K562 (cell line): ENCODE measurements around the gene TMEM120A. TPM values are rescaled to one million over a fixed set of nuclear protein-coding genes. Genes with fewer than 3 reads are reported as not detected.

Source experiments
- ATAC-seq: fragments of 200-7000 bp; cut with Tn5 transposase; 3 replicates; pipeline ENCODE4 v1.9.1; 2020; ENCODE audit warnings: moderate library complexity
- BruUV-seq: library from RNA; stranded (reverse); fragments of 400-500 nt; replicated peaks from 2 replicates; lab custom pipeline; 2021; lab: Mats Ljungman, UMichigan
- CTCF ChIA-PET: fragments of 300-600 bp; formaldehyde crosslinking; extraction: SDS; loops from one replicate; lab custom pipeline; 2021; ENCODE audit warnings: low intra/inter-chr PET ratio; lab: Yijun Ruan, JAX
- POLR2A ChIA-PET: fragments of 300-600, 350-650 bp; sonication (Branson Sonifier 250); formaldehyde crosslinking; extraction: SDS; loops from one replicate; lab custom pipeline; 2021; ENCODE audit warnings: antibody characterized with exemption, inconsistent platforms; lab: Yijun Ruan, JAX
- DNase-seq, 4 experiments: peaks; one replicate each; pipeline versions ENCODE4 v3.0.0 to v3.0.0-alpha.2; 2011 to 2018; ENCODE audit warnings: low spot score in 3 of 4, mixed read lengths in 3 of 4; ENCODE audit errors: extremely low read depth in 1 of 4
- FAIRE-seq: peaks from 2 replicates; lab custom pipeline; 2011; peaks lifted over from hg19 to GRCh38; lab: Jason Lieb, UNC
- H2AFZ ChIP-seq: 2 replicates; pipeline ENCODE4 v1.6.0; 2011; ENCODE audit warnings: low read depth, low read length, control low read depth, inconsistent platforms
- H3K27ac ChIP-seq: fragments of 200-600 bp; 3 replicates; pipeline ENCODE4 v1.8.0; 2011; ENCODE audit warnings: low read depth, mild to moderate bottlenecking, control low read depth, inconsistent platforms, low read length, moderate library complexity, mixed read lengths; ENCODE audit errors: extremely low read depth
- H3K27me3 ChIP-seq, 2 experiments: fragments of 300-600 bp in 1 of 2; 2 replicates in 1 of 2; 3 replicates in 1 of 2; pipeline versions ENCODE4 v1.6.0 to v1.8.0; 2011; ENCODE audit warnings: inconsistent platforms in 2 of 2, low read length in 2 of 2, mild to moderate bottlenecking in 1 of 2, mixed read lengths in 1 of 2, moderate library complexity in 1 of 2; ENCODE audit not compliant: control insufficient read depth in 2 of 2, insufficient read depth in 2 of 2
- H3K36me3 ChIP-seq: fragments of 300-600 bp; 3 replicates; pipeline ENCODE4 v1.8.0; 2011; ENCODE audit warnings: mild to moderate bottlenecking, low read length, inconsistent platforms; ENCODE audit not compliant: control insufficient read depth, insufficient read depth
- H3K4me1 ChIP-seq, 2 experiments: fragments of 200-600 bp in 1 of 2; replicated peaks in 1 of 2; 2 replicates in 1 of 2; 3 replicates in 1 of 2; pipeline versions ENCODE4 v1.5.1 to v1.8.0; 2011; ENCODE audit warnings: inconsistent platforms in 2 of 2, low read length in 2 of 2, mild to moderate bottlenecking in 1 of 2, mixed read lengths in 1 of 2, moderate library complexity in 1 of 2; ENCODE audit not compliant: control insufficient read depth in 2 of 2, insufficient read depth in 2 of 2
- H3K4me2 ChIP-seq: 2 replicates; pipeline ENCODE4 v1.6.1; 2011; ENCODE audit warnings: low read length, control low read depth, inconsistent platforms, mixed read lengths; ENCODE audit not compliant: insufficient read depth
- H3K4me3 ChIP-seq: fragments of 200-600 bp; sonication (generic), shearing (Covaris generic); 2 replicates; pipeline ENCODE4 v1.5.1; 2016; ENCODE audit warnings: control low read depth, inconsistent platforms
- H3K79me2 ChIP-seq: fragments of 200-600 bp; 3 replicates; pipeline ENCODE4 v1.8.0; 2011; ENCODE audit warnings: low read length, inconsistent platforms; ENCODE audit not compliant: control insufficient read depth, insufficient read depth
- H3K9ac ChIP-seq, 2 experiments: 2 replicates each; pipeline versions ENCODE4 v1.6.0 to v1.6.1; 2011; ENCODE audit warnings: low read depth in 2 of 2, low read length in 2 of 2, control low read depth in 1 of 2, inconsistent platforms in 1 of 2, mild to moderate bottlenecking in 1 of 2, mixed read lengths in 1 of 2; ENCODE audit not compliant: insufficient read depth in 1 of 2
- H3K9me1 ChIP-seq: one replicate; pipeline ENCODE4 v1.6.0; 2011; ENCODE audit warnings: inconsistent platforms, mild to moderate bottlenecking, low read length, moderate library complexity; ENCODE audit not compliant: control insufficient read depth, insufficient read depth
- H3K9me3 ChIP-seq: replicated peaks from 2 replicates; pipeline ENCODE4 v1.5.1; 2011; ENCODE audit warnings: low read depth, low read length, inconsistent platforms; ENCODE audit not compliant: control insufficient read depth, insufficient read depth
- H4K20me1 ChIP-seq: replicated peaks from 2 replicates; pipeline ENCODE4 v1.6.1; 2011; ENCODE audit warnings: low read length, inconsistent platforms, mixed read lengths; ENCODE audit not compliant: control insufficient read depth, insufficient read depth
- BRD4 ChIP-seq: fragments of 200-600 bp; sonication (generic); IDR thresholded peaks from 2 replicates; pipeline ENCODE4 v1.6.1; 2017; ENCODE audit warnings: inconsistent platforms
- FIP1L1 ChIP-seq: fragments of 200-400 bp; formaldehyde crosslinking; IDR thresholded peaks from 2 replicates; pipeline ENCODE4 v1.6.1; 2018; ENCODE audit warnings: mild to moderate bottlenecking, low read depth, low read length; ENCODE audit not compliant: poor library complexity, severe bottlenecking
- FOXJ3 ChIP-seq: sonication (generic); formaldehyde crosslinking; IDR thresholded peaks from 2 replicates; pipeline ENCODE4 v1.4.0; 2020; ENCODE audit warnings: mild to moderate bottlenecking, missing genetic modification reagents
- SPI1 ChIP-seq: IDR thresholded peaks from 2 replicates; pipeline ENCODE4 v1.6.1; 2011; ENCODE audit warnings: low read depth, low read length, control low read depth, borderline replicate concordance
- WGBS: fragments of 100-300 bp; shearing (Covaris generic); methylation state at CpG from one replicate; pipeline ENCODE4 v1.1.6; 2016; ENCODE audit warnings: low coverage, mixed read lengths; ENCODE audit not compliant: insufficient coverage; ENCODE audit errors: missing lambda C conversion rate; 5-methylcytosine and 5-hydroxymethylcytosine counted together
- in situ Hi-C: fragments of 300-500 bp; cut with MboI; formaldehyde crosslinking; loops from 4 replicates; pipeline ENCODE4 v1.15.0; 2018; ENCODE audit warnings: inconsistent platforms, mixed read lengths
- intact Hi-C: fragments of 100-400 bp; cut with micrococcal nuclease; formaldehyde crosslinking; loops from 2 replicates; pipeline ENCODE4 v1.14.2; 2022
- polyA plus RNA-seq, 8 experiments: library from polyadenylated mRNA; depleted of rRNA in 4 of 8; stranded (reverse) in 5 of 8; unstranded in 3 of 8; fragments of >200 nt; fragmentation: Nextera tagmentation in 2 of 8; fragmentation: Illumina TruSeq in 1 of 8; extraction: Ambion mirVana in 2 of 8; extraction: Trizol in 1 of 8; gene quantifications; 2 replicates each; pipeline versions ENCODE4 v1.2.1 to v1.2.3, GENCODE V29; 2011 to 2014; ENCODE audit warnings: inconsistent platforms in 1 of 8, missing spikeins in 1 of 8
- total RNA-seq, 7 experiments: library from RNA; depleted of rRNA in 6 of 7; stranded (reverse); fragments of >200 nt in 6 of 7; fragmentation: Illumina TruSeq in 2 of 7; extraction: Trizol in 2 of 7; gene quantifications; 2 replicates each; pipeline versions ENCODE4 v1.2.1 to v1.2.3, GENCODE V29; 2011 to 2021; ENCODE audit warnings: low replicate concordance in 1 of 7
- TF ChIP-seq, protein P1 (sequence below): fragments of 150-350 bp; IDR thresholded peaks from 2 replicates; pipeline ENCODE4 v1.6.1; 2014; ENCODE audit warnings: low read depth, mild to moderate bottlenecking, low read length, borderline replicate concordance

TMEM120A gene
- total and polyA plus RNA-seq, 9 of the 15 experiments (the other 6 are each of a cell fraction or from before 2014, with no cell fraction given), result 2.3 to 90.2 (median 22.9) TPM

DNA sequence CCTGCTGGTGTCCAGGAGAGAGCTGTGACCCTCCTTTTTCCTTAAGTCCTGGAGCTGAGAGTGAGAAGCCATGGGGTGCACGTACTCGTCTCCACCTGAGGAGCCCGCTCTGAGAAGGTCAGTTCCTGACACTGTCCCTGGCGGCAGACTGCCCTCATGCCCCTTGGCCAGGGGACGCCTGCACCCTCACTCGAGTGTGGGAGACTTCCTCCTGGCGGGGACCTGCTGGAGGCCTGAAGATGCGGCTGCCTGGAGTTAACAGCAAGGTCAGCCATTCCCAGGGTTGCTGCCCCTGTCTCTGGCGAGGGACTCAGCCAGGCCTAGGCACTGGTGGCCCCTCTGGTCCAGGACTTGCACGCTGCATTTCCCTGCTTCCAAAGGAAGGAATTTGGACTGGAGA lies 26.4 kb downstream of the TMEM120A start (continued):
- TF ChIP-seq, protein P1, sequence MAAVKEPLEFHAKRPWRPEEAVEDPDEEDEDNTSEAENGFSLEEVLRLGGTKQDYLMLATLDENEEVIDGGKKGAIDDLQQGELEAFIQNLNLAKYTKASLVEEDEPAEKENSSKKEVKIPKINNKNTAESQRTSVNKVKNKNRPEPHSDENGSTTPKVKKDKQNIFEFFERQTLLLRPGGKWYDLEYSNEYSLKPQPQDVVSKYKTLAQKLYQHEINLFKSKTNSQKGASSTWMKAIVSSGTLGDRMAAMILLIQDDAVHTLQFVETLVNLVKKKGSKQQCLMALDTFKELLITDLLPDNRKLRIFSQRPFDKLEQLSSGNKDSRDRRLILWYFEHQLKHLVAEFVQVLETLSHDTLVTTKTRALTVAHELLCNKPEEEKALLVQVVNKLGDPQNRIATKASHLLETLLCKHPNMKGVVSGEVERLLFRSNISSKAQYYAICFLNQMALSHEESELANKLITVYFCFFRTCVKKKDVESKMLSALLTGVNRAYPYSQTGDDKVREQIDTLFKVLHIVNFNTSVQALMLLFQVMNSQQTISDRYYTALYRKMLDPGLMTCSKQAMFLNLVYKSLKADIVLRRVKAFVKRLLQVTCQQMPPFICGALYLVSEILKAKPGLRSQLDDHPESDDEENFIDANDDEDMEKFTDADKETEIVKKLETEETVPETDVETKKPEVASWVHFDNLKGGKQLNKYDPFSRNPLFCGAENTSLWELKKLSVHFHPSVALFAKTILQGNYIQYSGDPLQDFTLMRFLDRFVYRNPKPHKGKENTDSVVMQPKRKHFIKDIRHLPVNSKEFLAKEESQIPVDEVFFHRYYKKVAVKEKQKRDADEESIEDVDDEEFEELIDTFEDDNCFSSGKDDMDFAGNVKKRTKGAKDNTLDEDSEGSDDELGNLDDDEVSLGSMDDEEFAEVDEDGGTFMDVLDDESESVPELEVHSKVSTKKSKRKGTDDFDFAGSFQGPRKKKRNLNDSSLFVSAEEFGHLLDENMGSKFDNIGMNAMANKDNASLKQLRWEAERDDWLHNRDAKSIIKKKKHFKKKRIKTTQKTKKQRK, result no peak

DNA sequence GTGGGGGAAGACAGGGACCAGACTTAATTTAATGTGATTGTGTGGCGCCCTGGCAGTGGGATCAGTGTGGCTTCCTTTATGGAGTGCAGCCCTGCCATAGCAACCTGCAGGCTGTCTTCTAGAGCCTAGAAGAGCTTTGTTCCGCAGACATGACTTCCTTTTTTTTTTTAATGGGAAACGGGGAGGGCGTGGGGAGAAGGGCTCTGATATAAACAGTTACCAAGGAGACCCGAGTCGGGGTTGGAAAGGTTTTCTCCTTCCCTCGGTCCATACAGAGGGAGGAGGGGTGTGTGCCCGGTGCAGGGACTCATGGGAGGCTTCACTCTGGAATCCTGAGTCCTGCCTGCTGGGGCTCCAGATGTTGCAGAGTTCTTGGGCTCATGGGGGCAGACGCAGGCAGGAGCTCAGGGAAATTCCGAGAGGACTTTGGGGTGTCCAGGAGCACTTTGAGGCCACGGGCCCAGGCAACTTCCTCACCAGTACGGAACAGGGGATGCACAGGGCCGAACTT lies 26.9 kb downstream of the TMEM120A start:
- Histone ChIP-seq H3K9me1 (peaks cover 2% of the 10 kb centered on the region), H3K36me3 (peaks cover 38% of the 10 kb centered on the region; the same call in 2 of the 3 replicates), H3K27ac (no peak overlapping the region), H4K20me1 (no peaks in the 10 kb centered on the region), H3K9me3 (no peaks in the 10 kb centered on the region), H3K4me1 (peaks cover 8 to 41% of the 10 kb centered on the region in 2 experiments; a peak in 3 of 5 replicates), H3K9ac (peak overlapping the region in 1 of 2 experiments; percentile 31; a peak in 2 of 4 replicates), H3K79me2 (no peaks in the 10 kb centered on the region), H3K27me3 (no peaks in the 10 kb centered on the region), H3K4me2 (no peak overlapping the region), H3K4me3 (no peak overlapping the region), H2AFZ (no peak overlapping the region)
- 62% methylated on average over 13 of the region's 13 CpGs for WGBS
- TF ChIP-seq BRD4, result no peak
- TF ChIP-seq FIP1L1, result no peak
- peak; percentile 64; the same call in 1 of the 2 replicates for TF ChIP-seq SPI1
- TF ChIP-seq FOXJ3, result no peak
- ChIA-PET POLR2A (no interaction called here), CTCF (no interaction called here)
- no peak for FAIRE-seq
- ATAC-seq, result no peak
- BruUV-seq, result no TSS peak
- intact Hi-C loops (no loop called here), in situ Hi-C loops (no loop called here)
- DNase-seq, result no peak
